GM19025 (cell line): ENCODE results near the gene ALG1.
"Not testable (repeated sequence)": the region's sequence is repeated elsewhere in the genome, so short reads cannot be mapped to it uniquely, and the experiment has no call there.

Experiments used
- ATAC-seq: cut with Tn5 transposase; IDR thresholded peaks from one replicate; pipeline ENCODE4 v1.9.1; 2021; ENCODE audit warnings: mild to moderate bottlenecking, low read depth, moderate library complexity; ENCODE audit not compliant: unreplicated experiment

The ALG1 gene

DNA sequence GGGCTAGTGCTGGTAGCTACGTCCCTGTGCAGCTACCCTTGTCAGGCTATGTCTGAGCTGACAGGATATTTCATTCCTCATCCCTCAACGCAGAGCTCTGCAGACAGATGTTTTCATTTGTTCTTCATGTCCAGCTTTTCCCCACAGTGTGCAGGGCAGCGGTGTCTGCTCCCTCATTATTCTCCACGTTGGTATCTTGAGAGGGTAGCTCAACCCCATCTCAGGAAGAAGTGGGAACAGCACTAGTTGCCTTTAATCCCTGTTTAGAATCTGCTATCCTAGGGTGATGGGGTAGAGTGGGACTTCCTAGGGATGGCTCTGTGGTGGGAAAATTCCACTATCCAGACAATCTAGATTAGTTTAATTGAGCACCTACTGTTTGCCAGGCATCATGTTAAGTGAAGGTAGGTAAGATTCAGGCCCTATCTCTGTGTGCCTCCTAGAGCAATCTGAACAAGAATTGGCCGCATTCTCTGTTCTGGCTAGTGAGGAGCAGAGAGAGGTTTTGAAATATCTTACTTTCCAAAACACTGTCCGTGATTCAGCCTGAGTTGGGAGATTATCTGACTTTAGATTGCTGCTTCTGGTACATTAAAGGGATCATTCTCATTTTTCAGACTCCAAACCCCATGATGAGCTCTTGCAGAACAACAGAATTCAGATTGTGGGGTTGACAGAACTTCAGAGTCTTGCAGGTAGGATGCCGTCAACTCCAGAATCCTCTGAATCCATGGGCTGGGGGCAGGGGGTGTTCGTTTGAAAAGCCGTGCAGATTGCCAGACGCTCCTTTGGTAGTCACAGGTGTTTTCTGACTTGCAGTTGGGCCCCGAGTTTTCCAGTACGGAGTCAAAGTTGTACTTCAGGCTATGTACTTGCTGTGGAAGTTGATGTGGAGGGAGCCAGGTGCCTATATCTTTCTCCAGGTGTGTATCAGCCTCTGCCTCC, 963 bp downstream of the ALG1 start:
- ATAC-seq: no peak

DNA sequence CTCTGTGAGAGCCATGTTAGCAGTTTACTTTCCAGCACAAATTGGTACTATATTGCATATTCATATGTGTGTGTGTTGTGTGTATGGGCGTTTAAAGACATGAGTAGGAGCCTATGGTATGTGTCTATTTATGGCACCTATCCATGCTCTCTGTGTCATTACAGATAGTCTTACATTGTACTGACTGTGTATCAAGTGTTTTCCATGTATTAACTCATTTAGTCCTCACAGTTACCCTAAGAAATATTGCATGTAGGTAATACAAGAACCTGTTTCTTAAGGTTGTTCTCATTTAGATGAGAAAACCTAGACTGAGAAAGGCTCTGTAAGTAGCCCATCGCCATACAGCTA, 1.6 kb downstream of the ALG1 start:
- ATAC-seq: no peak

DNA sequence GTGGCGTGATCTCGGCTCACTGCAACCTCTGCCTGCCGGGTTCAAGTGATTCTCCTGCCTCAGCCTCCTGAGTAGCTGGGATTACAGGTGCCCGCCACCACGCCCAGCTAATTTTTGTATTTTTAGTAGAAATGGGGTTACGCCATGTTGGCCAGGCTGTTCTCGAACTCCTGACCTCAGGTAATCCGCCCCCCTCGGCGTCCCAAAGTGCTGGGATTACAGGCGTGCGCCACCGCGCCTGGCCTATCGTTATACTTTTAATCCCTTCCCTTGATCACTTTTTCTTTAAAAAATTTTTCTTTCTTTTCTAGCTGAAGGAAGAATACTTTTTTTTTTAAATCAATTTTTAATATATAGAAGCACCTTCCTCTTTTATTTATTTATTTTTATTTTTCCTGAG, 2.1 kb downstream of the ALG1 start:
- not testable (repeated sequence) for ATAC-seq

DNA sequence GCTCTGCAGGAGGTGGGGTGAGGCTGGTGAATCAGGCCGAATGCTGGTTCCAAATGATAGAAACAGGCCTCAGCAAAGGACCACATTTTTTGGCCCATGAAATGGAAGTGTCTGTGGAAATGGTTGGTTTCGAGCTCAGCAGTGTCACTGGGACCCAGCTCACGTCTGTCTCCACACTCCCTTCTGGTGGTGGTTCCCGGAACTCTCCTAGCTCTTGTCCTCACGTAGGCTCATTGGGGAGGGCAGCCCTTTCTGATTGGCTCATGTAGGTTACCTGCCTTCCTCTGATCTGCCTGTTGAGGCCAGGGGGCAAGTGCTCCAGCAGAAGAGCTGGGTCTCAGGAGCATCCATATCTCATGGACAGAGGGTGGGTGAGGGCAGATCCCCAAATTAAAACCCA, 4.0 kb downstream of the ALG1 start:
- no peak for ATAC-seq

DNA sequence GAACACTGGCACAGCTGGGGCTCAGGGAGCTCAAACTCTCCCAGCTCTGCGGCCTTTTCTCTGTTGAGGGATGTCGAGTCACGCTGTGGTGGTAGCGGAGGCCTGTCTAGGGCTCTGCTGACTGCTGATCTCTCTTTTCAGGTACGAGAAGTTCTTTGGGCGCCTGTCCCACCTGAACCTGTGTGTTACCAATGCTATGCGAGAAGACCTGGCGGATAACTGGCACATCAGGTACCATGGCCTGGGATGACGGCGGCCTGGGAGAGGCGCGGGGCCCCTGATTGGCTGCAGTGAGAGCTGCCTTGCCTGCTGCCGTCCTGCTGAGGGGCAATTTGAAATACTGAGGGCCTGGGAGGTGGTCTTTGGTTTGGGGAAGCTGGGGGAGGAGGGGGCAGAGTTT, 5.7 kb downstream of the ALG1 start:
- no peak for ATAC-seq

DNA sequence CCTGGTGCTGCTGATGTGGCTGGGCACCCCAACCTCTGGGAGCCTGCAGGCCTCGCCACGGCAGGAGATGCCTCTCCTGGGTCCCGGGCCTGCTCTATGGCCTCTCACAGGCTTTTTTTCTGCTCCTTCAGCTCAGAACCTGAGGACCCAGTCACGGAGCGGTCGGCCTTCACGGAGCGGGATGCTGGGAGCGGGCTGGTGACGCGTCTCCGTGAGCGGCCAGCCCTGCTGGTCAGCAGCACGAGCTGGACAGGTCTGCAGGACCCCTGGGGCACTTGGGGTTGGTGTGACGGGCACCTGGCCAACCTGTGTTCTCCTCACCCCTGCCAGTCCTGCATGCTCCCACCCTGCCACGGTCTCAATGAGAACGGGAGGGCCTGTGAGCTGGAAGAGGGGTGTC, 7.0 kb downstream of the ALG1 start:
- no peak for ATAC-seq

DNA sequence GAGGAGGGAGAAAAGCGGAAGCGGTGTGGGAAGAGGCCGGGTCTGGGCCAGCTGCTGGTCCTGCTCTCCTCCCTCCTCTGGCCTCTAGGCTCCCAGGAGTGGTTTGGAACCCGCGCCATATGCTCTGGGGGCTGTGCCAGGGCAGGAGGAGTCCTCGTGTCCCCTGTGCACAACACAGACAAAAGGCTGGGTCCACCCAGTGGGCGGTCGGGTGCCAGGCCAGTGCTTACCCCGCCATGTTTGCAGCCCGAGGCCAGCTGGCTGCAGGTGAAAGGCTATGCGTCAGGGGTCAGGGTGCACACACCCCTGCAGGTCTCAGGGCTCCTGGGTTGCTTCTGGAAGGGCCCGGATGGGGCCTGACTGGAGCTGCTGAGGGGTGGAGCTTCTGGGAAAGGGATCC, 8.8 kb downstream of the ALG1 start:
- ATAC-seq: not testable (repeated sequence)

DNA sequence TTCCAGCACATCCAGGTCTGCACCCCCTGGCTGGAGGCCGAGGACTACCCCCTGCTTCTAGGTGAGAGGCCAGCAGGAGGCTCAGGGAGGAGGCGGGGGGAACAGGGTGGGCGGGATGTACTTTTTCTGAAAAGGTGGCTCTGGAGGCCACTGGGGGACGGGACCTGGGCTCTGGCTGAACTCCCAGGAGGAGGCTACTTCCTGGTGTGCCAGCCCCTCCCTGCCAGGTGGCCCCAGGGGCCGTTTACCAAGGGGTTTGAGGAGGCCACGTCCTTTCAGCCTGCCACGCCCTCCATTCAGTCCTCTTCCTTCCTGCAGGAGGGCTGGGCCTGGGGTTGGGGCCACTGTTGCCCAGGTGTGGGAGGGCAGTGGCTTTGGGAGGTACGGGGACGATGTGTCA, 9.4 kb downstream of the ALG1 start:
- ATAC-seq: not testable (repeated sequence)

DNA sequence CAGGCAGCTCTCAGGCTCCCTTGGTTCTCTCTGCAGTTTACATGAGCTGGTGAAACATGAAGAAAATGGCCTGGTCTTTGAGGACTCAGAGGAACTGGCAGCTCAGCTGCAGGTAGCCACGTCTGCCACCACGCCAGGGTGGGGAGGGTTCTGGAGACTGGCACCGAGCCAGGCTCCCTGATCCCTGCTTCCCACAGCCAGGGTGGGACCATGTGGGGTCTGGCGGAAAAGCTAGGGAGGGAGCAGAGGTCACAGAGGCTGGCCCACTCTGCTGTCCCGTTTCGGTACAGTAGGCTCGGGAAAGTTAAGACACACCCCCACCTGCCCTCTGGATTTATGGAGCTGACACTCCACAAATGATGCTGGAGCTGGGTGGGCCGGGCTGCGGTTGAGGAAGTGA, 12.0 kb downstream of the ALG1 start:
- not testable (repeated sequence) for ATAC-seq

DNA sequence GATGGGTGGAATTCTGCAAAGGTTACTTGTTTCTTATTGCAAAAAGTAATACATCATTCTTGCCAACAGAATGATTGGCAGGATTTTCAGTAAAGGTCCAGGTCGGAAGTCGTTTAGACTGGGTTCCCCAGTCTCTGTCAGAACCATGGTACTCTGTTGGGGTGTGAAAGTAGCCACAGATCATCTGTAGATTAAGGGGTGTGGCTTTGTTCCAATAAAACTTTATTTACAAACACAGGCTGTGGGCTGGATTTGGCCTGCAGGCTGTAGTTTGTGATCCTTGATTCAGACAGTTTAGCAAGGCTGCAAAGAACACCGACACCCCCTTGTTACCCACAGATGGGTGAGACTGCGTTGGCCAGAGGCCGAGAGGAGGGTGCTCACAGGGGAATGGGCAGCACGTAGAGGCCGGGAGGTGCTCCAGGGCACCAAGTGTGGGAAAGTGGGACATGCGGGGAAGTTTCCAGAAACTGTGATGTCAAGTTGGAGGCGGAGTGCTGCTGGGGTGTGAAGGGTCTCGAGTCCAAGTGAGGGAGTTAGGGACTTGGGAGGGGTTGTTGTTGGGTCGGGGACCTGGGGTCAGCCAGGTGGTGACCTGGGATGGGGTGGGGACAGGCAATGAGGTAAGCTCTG, 12.6 kb downstream of the ALG1 start:
- ATAC-seq: not testable (repeated sequence)

DNA sequence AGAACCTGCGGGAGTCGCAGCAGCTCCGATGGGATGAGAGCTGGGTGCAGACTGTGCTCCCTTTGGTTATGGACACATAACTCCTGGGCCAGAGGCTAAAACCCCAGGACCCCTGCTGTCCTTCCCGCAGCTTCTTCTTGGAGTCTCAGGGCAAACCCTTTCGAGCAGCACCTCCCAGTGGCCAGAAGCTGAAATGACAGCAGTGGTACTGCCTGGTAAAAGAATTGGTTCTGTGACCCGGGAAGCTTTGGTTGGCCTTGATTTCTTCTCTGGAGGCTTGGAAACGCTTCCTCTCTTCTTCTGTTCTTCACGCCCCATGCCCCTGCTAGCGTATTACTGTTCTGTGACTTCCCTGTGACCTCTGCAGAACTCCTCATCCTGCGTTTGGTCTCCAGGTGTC, 13.2 kb downstream of the ALG1 start:
- ATAC-seq: not testable (repeated sequence)

DNA sequence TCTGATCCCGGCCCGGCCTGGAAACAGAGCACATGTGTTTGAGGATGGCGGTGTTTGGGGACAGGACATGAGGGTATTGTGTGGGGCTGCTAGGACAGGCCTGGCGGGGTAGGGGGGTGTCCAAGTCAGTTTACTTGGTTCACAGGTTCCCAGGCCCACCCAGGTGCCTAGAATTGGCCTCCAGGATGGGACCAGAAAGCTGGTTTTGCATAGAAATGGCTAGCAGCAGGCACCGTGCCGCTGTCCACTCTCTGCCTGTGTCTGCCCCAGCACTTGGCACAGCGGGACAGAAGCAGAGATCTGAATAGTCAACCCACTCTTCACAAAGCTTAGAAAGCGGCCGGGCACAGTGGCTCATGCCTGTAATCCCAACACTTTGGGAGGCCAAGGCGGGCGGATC, 14.1 kb downstream of the ALG1 start:
- not testable (repeated sequence) for ATAC-seq

DNA sequence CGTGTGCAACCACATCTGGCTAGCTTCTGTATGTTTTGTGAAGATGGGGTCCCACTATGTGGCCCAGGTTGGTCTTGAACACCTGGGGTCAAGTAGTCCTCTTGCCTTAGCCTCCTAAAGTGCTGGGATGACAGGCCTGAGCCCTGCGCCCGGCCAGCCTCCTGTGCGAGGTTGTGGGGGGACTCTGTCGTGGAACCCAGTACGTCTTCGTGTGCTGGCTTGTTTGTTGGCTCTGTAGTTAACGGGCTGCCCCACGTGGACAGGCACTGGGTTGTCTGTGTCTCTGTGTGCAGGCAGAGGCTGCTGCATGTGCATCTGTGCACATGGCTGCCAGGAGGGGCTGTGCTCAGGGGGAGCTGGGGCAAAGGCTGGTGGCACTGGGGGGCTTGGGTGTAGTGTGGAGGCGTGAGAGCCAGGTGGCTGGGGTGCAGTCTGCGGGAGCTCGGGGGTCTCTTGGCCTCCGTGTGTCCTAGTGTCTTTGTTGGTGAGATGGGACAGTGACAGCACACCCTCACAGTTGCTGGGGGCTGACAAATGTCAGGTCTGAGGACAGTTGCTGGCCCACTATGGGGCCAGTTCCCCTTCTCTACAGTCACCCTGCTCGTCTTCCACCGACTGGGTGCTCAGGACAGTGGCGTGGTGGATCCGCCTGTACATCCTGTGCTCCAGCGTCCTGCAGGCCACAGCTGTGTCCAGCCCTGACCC, 16.6 kb downstream of the ALG1 start:
- not testable (repeated sequence) for ATAC-seq

DNA sequence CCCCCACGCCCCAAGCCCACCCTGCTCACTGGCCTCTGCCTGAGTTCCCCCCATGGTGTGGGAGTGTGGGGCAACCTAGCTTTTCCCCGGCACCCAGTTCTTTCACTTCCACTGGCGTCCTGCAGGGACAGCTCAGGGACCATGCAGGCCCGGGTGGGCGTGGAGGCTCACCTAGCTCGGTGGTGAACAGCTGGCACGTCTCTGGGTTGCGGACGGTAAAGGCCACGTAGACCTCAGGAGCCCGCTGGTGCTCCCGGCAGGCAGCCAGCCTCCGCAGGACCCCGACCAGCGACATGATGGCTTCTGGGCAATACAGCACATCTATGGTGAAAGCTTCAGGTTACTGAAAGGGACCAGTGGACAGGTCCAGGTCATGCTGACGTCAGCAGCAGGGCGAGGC, 17.3 kb downstream of the ALG1 start:
- ATAC-seq: not testable (repeated sequence)

DNA sequence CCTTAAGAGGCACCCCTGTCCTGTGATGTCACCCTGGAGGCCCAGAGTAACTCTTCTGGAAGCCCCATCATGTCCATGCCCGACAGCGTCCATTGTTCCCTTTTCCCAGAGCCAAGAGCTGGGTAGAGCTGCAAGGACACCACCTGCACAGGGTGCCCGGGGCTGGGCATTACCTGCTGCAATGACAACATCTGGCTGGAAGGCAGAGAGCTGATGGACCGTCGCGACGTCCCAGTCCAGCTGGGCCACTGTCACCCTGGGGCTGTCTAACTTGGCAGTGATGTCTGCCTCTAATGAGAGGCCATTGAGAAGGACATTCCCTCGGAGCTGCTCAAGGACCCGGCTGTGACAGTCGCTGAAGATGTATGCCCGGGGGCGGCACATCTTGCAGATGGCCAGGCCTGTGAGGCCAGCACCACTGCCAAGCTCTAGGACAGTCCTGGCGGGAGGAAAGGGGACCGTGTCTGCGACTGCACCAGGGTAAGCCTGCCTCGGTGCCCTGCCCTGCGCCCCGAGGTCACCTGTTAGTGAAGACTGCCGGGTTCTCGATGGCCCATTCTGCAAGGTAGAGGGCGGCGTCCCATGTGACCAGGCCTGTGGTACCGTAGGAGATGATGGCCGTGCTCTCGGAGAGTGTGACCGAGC, 18.4 kb downstream of the ALG1 start:
- not testable (repeated sequence) for ATAC-seq

DNA sequence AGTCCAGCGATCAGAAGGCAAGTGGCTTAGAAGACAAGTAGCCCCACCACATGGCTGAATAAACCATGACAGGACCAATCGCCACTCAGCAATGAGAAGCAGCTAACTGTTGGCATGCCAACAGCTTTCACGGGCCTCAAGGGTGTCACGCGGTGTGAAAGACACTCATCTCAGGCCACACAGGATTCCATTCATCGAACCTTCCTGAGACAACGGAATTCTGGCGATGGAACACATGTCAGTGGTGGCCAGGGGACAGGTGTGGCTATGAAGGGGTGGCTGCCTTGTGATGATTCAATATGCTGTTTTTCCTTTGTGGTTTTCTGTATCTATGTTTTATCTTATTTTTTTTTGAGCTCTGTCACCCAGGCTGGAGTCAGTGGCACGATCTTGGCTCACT, 18.9 kb downstream of the ALG1 start:
- ATAC-seq: not testable (repeated sequence)

DNA sequence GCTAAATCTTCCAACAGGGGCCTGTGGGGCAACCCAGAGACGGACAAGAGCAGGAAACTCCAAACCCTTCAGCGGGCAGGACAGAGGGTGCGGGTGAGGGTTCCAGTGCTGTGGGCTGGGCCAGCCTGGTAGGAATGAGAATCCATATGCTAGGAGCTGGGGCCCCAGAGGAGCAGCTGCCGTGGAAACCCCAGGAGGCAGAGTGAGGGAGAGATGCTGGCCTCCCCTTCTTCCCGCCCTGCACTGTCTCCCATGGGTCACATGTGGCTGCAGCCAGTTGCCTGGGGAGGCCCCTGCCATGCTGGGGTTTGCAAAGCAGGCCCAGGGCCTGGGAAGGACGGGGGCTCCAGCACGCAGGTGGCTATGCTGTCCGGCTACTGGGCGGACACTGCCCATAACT, 21.4 kb downstream of the ALG1 start:
- ATAC-seq: not testable (repeated sequence)

DNA sequence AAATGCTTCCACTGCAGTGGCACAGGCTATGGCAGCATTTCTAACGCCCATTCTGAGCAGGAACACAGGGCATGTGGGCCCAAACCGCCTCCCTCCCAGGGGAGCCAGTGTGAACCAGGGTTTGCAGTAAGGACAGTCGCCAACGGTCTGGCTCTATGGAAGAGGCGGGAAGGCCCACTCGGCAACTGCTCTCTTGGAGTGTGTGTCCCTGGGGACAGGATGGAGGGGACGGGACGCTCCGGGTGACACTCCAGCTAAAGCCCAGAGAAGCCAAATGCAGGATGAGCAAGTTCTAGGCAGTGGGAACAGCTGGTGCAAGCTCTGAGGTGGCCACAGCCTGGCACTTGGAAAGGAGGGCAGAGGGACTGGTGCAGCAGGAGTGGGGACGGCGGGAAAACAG, 22.1 kb downstream of the ALG1 start:
- not testable (repeated sequence) for ATAC-seq

DNA sequence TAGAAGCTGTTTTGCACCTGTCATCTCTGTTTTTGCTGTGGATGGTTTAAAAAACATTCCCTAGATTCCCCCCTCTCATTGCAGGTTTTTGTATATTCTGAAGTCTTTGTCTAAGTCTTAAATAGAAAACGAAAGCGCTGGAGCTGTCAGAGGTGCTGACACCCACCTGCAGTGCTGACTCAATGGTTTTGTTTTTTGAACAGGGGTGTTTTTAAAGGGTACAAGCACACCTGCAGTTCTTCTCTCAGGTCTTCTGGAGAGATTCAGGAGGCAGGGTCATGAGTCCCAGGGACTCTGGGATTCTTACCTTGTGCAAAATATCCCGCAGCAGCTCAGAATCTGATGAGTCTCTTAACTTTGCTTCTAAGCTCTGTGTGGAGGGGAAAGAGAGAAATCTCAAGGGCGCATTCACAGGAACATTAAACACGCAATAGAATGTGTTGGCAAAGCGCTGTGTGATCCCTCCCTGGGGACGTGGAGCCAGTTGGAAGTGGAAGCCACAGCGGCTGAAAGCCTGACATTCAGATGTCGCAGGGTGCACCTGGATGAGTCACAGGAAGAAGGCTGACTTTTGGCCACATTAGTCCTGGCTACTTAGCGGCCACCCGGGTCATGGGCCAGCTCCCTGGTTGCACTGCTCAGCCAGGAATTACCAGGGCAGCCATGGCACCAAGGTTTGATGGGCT, 23.6 kb downstream of the ALG1 start:
- ATAC-seq: not testable (repeated sequence)

DNA sequence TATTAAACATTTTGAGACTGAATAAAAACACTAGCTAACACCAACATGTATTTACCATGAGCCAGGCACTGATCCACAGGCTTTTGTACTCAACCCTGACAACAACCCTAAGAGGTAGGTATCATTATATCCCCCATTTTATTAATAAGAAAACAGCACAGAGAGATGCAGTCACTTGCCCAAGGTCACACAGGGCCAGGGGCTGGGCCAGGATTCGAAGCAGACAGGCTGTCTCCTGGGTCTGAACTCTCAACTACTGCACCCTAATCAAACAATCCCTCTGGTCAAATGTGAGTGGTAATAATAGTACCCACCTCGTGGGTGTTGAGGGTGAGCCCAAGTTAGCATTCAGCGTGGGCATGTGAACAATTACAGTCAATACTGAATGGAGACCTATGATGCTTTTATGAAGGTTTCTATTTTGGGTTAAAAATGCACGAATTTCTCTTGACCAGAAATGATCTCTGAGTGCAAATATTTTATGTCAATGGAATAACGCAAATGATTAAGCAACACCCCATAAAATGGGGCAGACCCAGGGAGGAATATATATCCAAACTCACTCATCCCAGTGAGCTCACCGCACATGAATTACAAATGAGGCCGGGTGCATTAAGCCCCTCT, 24.9 kb downstream of the ALG1 start:
- ATAC-seq: not testable (repeated sequence)
